ENCODE results near the gene SEM1. TPM values are rescaled to one million over a fixed set of nuclear protein-coding genes. Genes with fewer than 3 reads are reported as not detected.

Gene SEM1
- total and polyA plus RNA-seq, 2 of the 8 experiments (the other 6 are each of a cell fraction or from before 2014, with no cell fraction given): 20.8 to 75.3 TPM

GRCh38 chr7:96701258-96701657 is 8.4 kb downstream of the SEM1 start:
- Histone ChIP-seq H2BK20ac (ENCODE audit: low read length) (no peak overlapping the region), H2AFZ (ENCODE audit: low read length) (no peak overlapping the region), H4K20me1 (replicated peaks in 1 of 2; ENCODE audit: control insufficient read depth in 1 of 2, insufficient read depth in 2 of 2, low read length in 2 of 2) (peaks cover 4 to 8% of the 10 kb centered on the region in 2 experiments), H3K9ac (replicated peaks in 1 of 4; ENCODE audit: extremely low read depth in 1 of 4, low read depth in 3 of 4, low read length in 3 of 4) (no peak overlapping the region), H3K18ac (ENCODE audit: extremely low read depth, low read length) (no peak overlapping the region), H3K4me3 (ENCODE audit: extremely low read depth in 1 of 4, insufficient read depth in 2 of 4, low read depth in 3 of 4, low read length in 4 of 4) (no peak overlapping the region), H3K27ac (ENCODE audit: low read depth, low read length) (no peak overlapping the region), H4K91ac (replicated peaks; ENCODE audit: insufficient read length, low read length) (no peak overlapping the region), H3K23ac (ENCODE audit: insufficient read length) (no peak overlapping the region), H2BK120ac (replicated peaks; ENCODE audit: low read depth, low read length) (no peak overlapping the region), H3K14ac (ENCODE audit: insufficient read length) (no peak overlapping the region), H4K5ac (ENCODE audit: insufficient read length, low read depth, low read length) (no peak overlapping the region), H3K56ac (replicated peaks; ENCODE audit: insufficient read length, low read depth, low read length) (no peak overlapping the region), H4K8ac (ENCODE audit: extremely low read depth, insufficient read depth, low read length) (no peak overlapping the region), H3K79me1 (ENCODE audit: low read depth, low read length) (peaks cover 8% of the 10 kb centered on the region), H2BK15ac (ENCODE audit: low read length) (no peak overlapping the region), H3K4ac (replicated peaks; ENCODE audit: insufficient read length, low read depth, low read length) (no peak overlapping the region), H2AK5ac (ENCODE audit: low read depth, low read length) (no peak overlapping the region), H3K27me3 (replicated peaks in 1 of 4; ENCODE audit: control insufficient read depth in 3 of 4, extremely low read depth in 1 of 4, insufficient read depth in 3 of 4, low read length in 3 of 4) (no peaks in the 10 kb centered on the region), H3K79me2 (ENCODE audit: control insufficient read depth in 1 of 2, insufficient read depth in 2 of 2, low read length in 2 of 2) (peaks cover 11 to 97% of the 10 kb centered on the region in 2 experiments), H3K23me2 (ENCODE audit: low read depth, low read length) (no peaks in the 10 kb centered on the region), H3K36me3 (ENCODE audit: control insufficient read depth in 2 of 4, insufficient read depth in 4 of 4, low read length in 3 of 4) (peaks cover 0 to 7% (median 0%) of the 10 kb centered on the region in 4 experiments; a peak in 1 of 8 replicates), H3K9me3 (ENCODE audit: insufficient read depth in 2 of 2, low read depth in 1 of 2, low read length in 1 of 2) (no peaks in the 10 kb centered on the region), H3K4me2 (ENCODE audit: insufficient read depth in 1 of 2, low read depth in 2 of 2, low read length in 2 of 2) (no peak overlapping the region), H2BK12ac (ENCODE audit: low read depth, low read length) (no peak overlapping the region), H3K4me1 (replicated peaks in 1 of 4; ENCODE audit: control insufficient read depth in 3 of 4, insufficient read depth in 4 of 4, low read length in 3 of 4) (no peaks in the 10 kb centered on the region), H2BK5ac (ENCODE audit: low read depth, low read length) (no peak overlapping the region)
- ChIA-PET POLR2A (ENCODE audit: partially characterized antibody) (no interaction called here), CTCF (ENCODE audit: partially characterized antibody) (interaction anchor here (0.6 kb wide), 1 partner anchor 563 kb away, joined by 3 read pairs; no protein-coding TSS in a partner anchor)
- 90% methylated on average over 3 of the region's 3 CpGs; no CpG with 5 or more reads in 1 of the 2 experiments for WGBS, 2 experiments (ENCODE audit: extremely low coverage in 1 of 2, insufficient coverage in 1 of 2, insufficient read length in 1 of 2, insufficient replicate concordance in 2 of 2, low coverage in 1 of 2, low lambda C conversion rate in 2 of 2, missing lambda C conversion rate in 1 of 2)
- no peak for TF ChIP-seq NRF1 (IDR thresholded peaks at IDR 0.05; ENCODE audit: low read depth, low read length)
- no peak for TF ChIP-seq RBBP5 (IDR thresholded peaks at IDR 0.05; ENCODE audit: borderline replicate concordance, low read depth, low read length)
- TF ChIP-seq EP300 (IDR thresholded peaks at IDR 0.05; ENCODE audit: borderline replicate concordance in 1 of 2, low read depth in 2 of 2, low read length in 2 of 2): no peak
- TF ChIP-seq SAP30 (IDR thresholded peaks at IDR 0.05; ENCODE audit: insufficient read depth, insufficient replicate concordance, low read length): no peak
- TF ChIP-seq CBX5 (IDR thresholded peaks at IDR 0.05; ENCODE audit: low read depth, low read length): no peak
- DNase-seq (ENCODE audit: low read depth in 1 of 2, low spot score in 2 of 2) (no peak), FAIRE-seq (no peak)
